ENCODE measurements around the gene TRIAP1. TPM values are rescaled to one million over a fixed set of nuclear protein-coding genes. Genes with fewer than 3 reads are reported as not detected.
"Not testable (repeated sequence)": the region's sequence is repeated elsewhere in the genome, so short reads cannot be mapped to it uniquely, and the experiment has no call there.

Gene TRIAP1
- total RNA-seq, 1 donor from 2014 or later, result 12.1 TPM

GRCh38 chr12:120460157-120460556 is 14.0 kb upstream of the TRIAP1 start:
- TF ChIP-seq CTCF (IDR thresholded peaks at IDR 0.05), result no peak
- no peaks in the 10 kb centered on the region for H3K27me3 ChIP-seq
- intact Hi-C loops (cut with DNase I), result no loop called here
- no peak overlapping the region for H3K27ac ChIP-seq
- H3K9me3 ChIP-seq, result no peaks in the 10 kb centered on the region
- H3K4me3 ChIP-seq, result no peak overlapping the region
- H3K4me1 ChIP-seq, result no peaks in the 10 kb centered on the region
- DNase-seq (ENCODE audit: low spot score in 2 of 2), result no peak
- peaks cover 86 to 93% of the 10 kb centered on the region in 2 donors for H3K36me3 ChIP-seq

DNA sequence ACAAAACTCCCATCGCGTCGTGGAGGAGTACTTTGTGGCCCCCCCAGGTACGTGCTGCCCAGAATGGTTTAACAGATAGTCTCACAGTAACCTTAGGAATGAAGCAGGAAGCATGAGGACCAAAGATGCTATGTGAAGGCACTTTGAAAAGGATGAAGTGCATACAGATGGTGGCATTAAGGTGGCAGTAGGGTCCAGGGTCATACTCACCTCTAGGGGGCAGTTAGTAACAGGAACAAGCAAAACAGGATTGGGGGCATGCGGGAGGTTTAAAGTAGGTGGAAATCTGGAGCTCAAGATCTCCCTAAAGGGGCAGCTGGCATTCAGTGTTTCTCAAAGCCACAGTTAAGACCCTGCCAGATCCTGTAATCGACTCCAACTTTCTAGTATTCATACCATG is 10.9 kb upstream of the TRIAP1 start:
- Histone ChIP-seq H3K36me3 (peaks cover 57 to 63% of the 10 kb centered on the region in 2 donors), H3K27me3 (no peaks in the 10 kb centered on the region), H3K4me1 (no peaks in the 10 kb centered on the region), H3K27ac (no peak overlapping the region), H3K4me3 (no peak overlapping the region), H3K9me3 (no peaks in the 10 kb centered on the region)
- no peak for TF ChIP-seq CTCF (IDR thresholded peaks at IDR 0.05)
- intact Hi-C loops (cut with DNase I), result no loop called here
- DNase-seq (ENCODE audit: low spot score in 2 of 2), result no peak

- no peaks in the 10 kb centered on the region for H3K27me3 ChIP-seq
- no peaks in the 10 kb centered on the region for H3K4me1 ChIP-seq
- no peak for TF ChIP-seq CTCF (IDR thresholded peaks at IDR 0.05)
- peaks cover 46 to 49% of the 10 kb centered on the region in 2 donors for H3K36me3 ChIP-seq
- no peak overlapping the region for H3K27ac ChIP-seq
- no peak overlapping the region for H3K4me3 ChIP-seq
- H3K9me3 ChIP-seq, result no peaks in the 10 kb centered on the region
- intact Hi-C loops (cut with DNase I), result no loop called here
- no peak for DNase-seq (ENCODE audit: low spot score in 2 of 2)
Observed at GRCh38 chr12:120455302-120455701, 9.1 kb upstream of the TRIAP1 start.

DNA sequence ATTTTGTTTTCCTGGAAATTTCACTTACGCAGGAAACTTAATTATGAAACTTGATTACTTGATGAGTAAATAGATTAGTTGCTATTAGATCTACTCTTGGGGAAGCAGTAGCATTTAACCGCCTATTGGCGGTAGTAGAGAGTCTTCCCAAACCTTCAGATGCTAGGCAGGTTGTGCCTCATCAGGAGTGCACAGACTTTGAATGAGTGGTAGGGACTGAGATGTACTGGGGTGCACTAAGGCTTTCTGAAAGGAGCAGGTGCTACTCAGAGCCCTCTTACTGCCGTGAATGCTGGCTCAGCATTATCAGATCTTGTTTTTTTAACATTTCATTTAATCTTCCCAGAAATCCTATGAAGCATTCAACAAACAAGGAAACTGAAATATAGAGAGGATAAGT is 7.8 kb upstream of the TRIAP1 start:
- Histone ChIP-seq H3K4me3 (no peak overlapping the region), H3K9me3 (no peaks in the 10 kb centered on the region), H3K27ac (no peak overlapping the region), H3K4me1 (no peaks in the 10 kb centered on the region), H3K27me3 (no peaks in the 10 kb centered on the region), H3K36me3 (peaks cover 33 to 38% of the 10 kb centered on the region in 2 donors)
- intact Hi-C loops (cut with DNase I), result no loop called here
- TF ChIP-seq CTCF (IDR thresholded peaks at IDR 0.05), result peak in 2 of 3 experiments; percentile 44 to 55
- no peak for DNase-seq (ENCODE audit: low spot score in 2 of 2)

- H3K27ac ChIP-seq, result no peak overlapping the region
- no peak for TF ChIP-seq CTCF (IDR thresholded peaks at IDR 0.05)
- no peaks in the 10 kb centered on the region for H3K27me3 ChIP-seq
- H3K4me1 ChIP-seq, result no peaks in the 10 kb centered on the region
- no peak for DNase-seq (ENCODE audit: low spot score in 2 of 2)
- no peaks in the 10 kb centered on the region for H3K9me3 ChIP-seq
- peaks cover 25 to 31% of the 10 kb centered on the region in 2 donors for H3K36me3 ChIP-seq
- no peak overlapping the region for H3K4me3 ChIP-seq
- intact Hi-C loops (cut with DNase I), result no loop called here
Observed at GRCh38 chr12:120453060-120453750, 7.0 kb upstream of the TRIAP1 start.

DNA sequence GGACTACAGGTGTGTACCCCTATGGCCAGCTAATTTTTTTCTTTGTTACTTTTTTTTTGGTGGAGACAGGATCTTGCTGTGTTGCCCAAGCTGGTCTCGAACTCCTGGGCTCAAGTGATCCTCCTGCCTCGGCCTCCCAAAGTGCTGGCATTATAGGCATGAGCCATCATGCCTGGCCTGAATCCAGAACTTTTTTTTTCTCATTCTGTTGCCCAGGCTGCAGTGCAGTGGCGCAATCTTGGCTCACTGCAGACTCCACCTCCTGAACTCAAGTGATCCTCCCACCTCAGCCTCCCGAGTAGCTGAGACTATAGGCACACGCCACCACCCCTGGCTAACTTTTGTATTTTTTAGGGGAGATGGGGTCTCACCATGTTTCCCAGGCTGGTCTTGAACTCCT is 6.3 kb upstream of the TRIAP1 start:
- intact Hi-C loops (cut with DNase I); H3K9me3 ChIP-seq; H3K27ac ChIP-seq; H3K27me3 ChIP-seq; DNase-seq (ENCODE audit: low spot score in 2 of 2); H3K4me3 ChIP-seq; H3K4me1 ChIP-seq: not testable (repeated sequence)
- H3K36me3 ChIP-seq, result peaks cover 18 to 25% of the 10 kb centered on the region in 2 donors
